K562 (cell line): Measurements from ENCODE around the gene CRABP2. TPM values are rescaled to one million over a fixed set of nuclear protein-coding genes. Genes with fewer than 3 reads are reported as not detected.

Experiments
- BHLHE40 ChIP-seq: IDR thresholded peaks from 2 replicates; pipeline ENCODE4 v1.6.1; 2011; ENCODE audit warnings: low read length, improper control_type of control experiment
- BRCA1 ChIP-seq, 2 experiments: fragments of 450-650 bp in 1 of 2; sonication (generic) in 1 of 2; formaldehyde crosslinking in 1 of 2; IDR thresholded peaks; 2 replicates each; pipeline versions ENCODE4 v1.5.0 to v1.6.1; 2017 to 2020; ENCODE audit warnings: mild to moderate bottlenecking in 1 of 2, missing genetic modification reagents in 1 of 2
- CHD4 ChIP-seq: fragments of 200-600 bp; sonication (generic); IDR thresholded peaks from 3 replicates; pipeline ENCODE4 v1.6.1; 2012; ENCODE audit warnings: low read depth, mild to moderate bottlenecking, mixed read lengths, low read length, inconsistent platforms; ENCODE audit not compliant: insufficient read depth, insufficient replicate concordance, poor library complexity, severe bottlenecking
- COPS2 ChIP-seq: fragments of 450-650 bp; conservative IDR thresholded peaks from 2 replicates; pipeline ENCODE4 v1.6.1; 2016; ENCODE audit warnings: mild to moderate bottlenecking, moderate library complexity
- ETV6 ChIP-seq, 3 experiments: fragments of 150-350 bp in 1 of 3; sonication (generic) in 1 of 3; formaldehyde crosslinking in 1 of 3; IDR thresholded peaks; 2 replicates each; pipeline versions ENCODE4 v1.6.1 to v1.8.0; 2014 to 2022; ENCODE audit warnings: borderline replicate concordance in 2 of 3, low read depth in 2 of 3, antibody characterized with exemption in 1 of 3, low read length in 1 of 3, mild to moderate bottlenecking in 1 of 3, missing genetic modification reagents in 1 of 3
- GABPA ChIP-seq: fragments of 200-800 bp; sonication (Bioruptor generic); conservative IDR thresholded peaks from 2 replicates; pipeline ENCODE4 v1.6.1; 2016; ENCODE audit warnings: low read depth, missing genetic modification characterization, missing compliant biosample characterization
- KAT2B ChIP-seq: IDR thresholded peaks from one replicate; pipeline ENCODE4 v1.6.1; 2012; ENCODE audit warnings: low read depth, mild to moderate bottlenecking, control low read depth, inconsistent platforms, low read length, moderate library complexity
- PTBP1 ChIP-seq: fragments of 200-400 bp; formaldehyde crosslinking; IDR thresholded peaks from 2 replicates; pipeline ENCODE4 v1.6.1; 2017; ENCODE audit warnings: low read depth, low read length
- RBM25 ChIP-seq: fragments of 200-400 bp; formaldehyde crosslinking; IDR thresholded peaks from 2 replicates; pipeline ENCODE4 v1.6.1; 2018; ENCODE audit warnings: low read length, low read depth, moderate library complexity; ENCODE audit not compliant: severe bottlenecking
- RCOR1 ChIP-seq, 2 experiments: IDR thresholded peaks; 2 replicates each; pipeline ENCODE4 v1.6.1; 2012; ENCODE audit warnings: low read depth in 2 of 2, low read length in 2 of 2, borderline replicate concordance in 1 of 2, improper control_type of control experiment in 1 of 2
- RUNX1 ChIP-seq: sonication (generic); IDR thresholded peaks from 2 replicates; pipeline ENCODE4 v1.6.1; 2016; ENCODE audit warnings: antibody characterized with exemption, low read depth
- SFPQ ChIP-seq: fragments of 200-400 bp; formaldehyde crosslinking; IDR thresholded peaks from 2 replicates; pipeline ENCODE4 v1.6.1; 2017; ENCODE audit warnings: mild to moderate bottlenecking, low read depth, low read length, moderate library complexity
- U2AF2 ChIP-seq: fragments of 200-400 bp; formaldehyde crosslinking; optimal IDR thresholded peaks from 2 replicates; pipeline ENCODE3; 2017; ENCODE audit warnings: low read depth, mild to moderate bottlenecking, low read length
- ZNF124 ChIP-seq: sonication (generic); formaldehyde crosslinking; IDR thresholded peaks from 2 replicates; pipeline ENCODE4 v1.8.1; 2022; ENCODE audit warnings: missing genetic modification reagents
- ZNF586 ChIP-seq: fragments of 450-650 bp; formaldehyde crosslinking; conservative IDR thresholded peaks from 2 replicates; pipeline ENCODE4 v1.4.0; 2020; ENCODE audit warnings: mild to moderate bottlenecking, moderate library complexity
- ZNF717 ChIP-seq: fragments of 250-450 bp; sonication (Bioruptor Pico); IDR thresholded peaks from 2 replicates; pipeline ENCODE4 v1.5.0; 2021
- ZNF766 ChIP-seq: fragments of 200-800 bp; sonication (Bioruptor generic); conservative IDR thresholded peaks from 2 replicates; pipeline ENCODE4 v1.6.1; 2016; ENCODE audit warnings: missing genetic modification characterization, missing compliant biosample characterization
- polyA plus RNA-seq, 8 experiments: library from polyadenylated mRNA; depleted of rRNA in 4 of 8; stranded (reverse) in 5 of 8; unstranded in 3 of 8; fragments of >200 nt; fragmentation: Nextera tagmentation in 2 of 8; fragmentation: Illumina TruSeq in 1 of 8; extraction: Ambion mirVana in 2 of 8; extraction: Trizol in 1 of 8; gene quantifications; 2 replicates each; pipeline versions ENCODE4 v1.2.1 to v1.2.3, GENCODE V29; 2011 to 2014; ENCODE audit warnings: inconsistent platforms in 1 of 8, missing spikeins in 1 of 8
- total RNA-seq, 7 experiments: library from RNA; depleted of rRNA in 6 of 7; stranded (reverse); fragments of >200 nt in 6 of 7; fragmentation: Illumina TruSeq in 2 of 7; extraction: Trizol in 2 of 7; gene quantifications; 2 replicates each; pipeline versions ENCODE4 v1.2.1 to v1.2.3, GENCODE V29; 2011 to 2021; ENCODE audit warnings: low replicate concordance in 1 of 7
- TF ChIP-seq, protein P1 (sequence below): sonication (generic); formaldehyde crosslinking; IDR thresholded peaks from 2 replicates; pipeline ENCODE4 v1.8.0; 2022; ENCODE audit warnings: mild to moderate bottlenecking, missing genetic modification reagents
- TF ChIP-seq, protein P2 (sequence below): fragments of 250-450 bp; sonication (Bioruptor Pico); IDR thresholded peaks from 2 replicates; pipeline ENCODE4 v1.4.0; 2020; ENCODE audit warnings: borderline replicate concordance

CRABP2 gene
- total and polyA plus RNA-seq, 9 of the 15 experiments (the other 6 are each of a cell fraction or from before 2014, with no cell fraction given), result 0.30 to 2.5 (median 0.82) TPM

DNA sequence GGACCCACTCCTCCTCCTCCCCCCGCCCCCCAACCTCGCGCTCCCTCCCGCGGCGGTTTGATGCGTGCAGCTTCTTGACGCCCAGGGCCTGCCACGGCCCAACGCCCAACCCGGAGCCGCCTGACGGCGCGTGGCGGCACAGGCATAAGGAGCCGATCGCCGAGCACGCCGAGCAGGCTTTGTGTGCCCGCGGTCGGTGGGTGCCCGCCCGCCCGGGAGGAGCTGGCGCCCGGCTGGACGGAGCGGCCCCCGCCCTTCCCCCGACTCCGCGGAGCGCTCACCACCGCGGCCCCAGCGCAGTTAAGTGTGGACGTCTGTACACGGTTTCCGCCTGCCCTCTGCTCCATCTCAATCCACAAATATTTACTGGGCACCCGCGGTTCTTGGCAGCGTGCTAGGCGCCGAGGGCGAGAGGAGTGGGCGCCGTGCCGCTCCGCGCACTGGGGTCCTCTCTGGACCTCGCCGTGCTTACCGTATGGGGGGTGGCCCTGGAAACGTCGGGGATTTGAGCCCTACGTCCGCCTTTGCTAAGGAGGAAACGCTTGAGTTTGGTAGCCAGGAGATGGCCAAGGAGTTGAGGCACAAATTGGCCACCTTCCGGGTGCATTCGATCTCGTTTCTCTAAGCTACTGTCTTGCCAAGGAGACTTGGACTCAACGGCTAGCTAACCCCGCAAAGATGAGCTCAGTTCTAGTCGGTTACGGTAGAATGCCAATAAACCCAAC lies 46.5 kb upstream of the CRABP2 start (continued):
- TF ChIP-seq, protein P1, sequence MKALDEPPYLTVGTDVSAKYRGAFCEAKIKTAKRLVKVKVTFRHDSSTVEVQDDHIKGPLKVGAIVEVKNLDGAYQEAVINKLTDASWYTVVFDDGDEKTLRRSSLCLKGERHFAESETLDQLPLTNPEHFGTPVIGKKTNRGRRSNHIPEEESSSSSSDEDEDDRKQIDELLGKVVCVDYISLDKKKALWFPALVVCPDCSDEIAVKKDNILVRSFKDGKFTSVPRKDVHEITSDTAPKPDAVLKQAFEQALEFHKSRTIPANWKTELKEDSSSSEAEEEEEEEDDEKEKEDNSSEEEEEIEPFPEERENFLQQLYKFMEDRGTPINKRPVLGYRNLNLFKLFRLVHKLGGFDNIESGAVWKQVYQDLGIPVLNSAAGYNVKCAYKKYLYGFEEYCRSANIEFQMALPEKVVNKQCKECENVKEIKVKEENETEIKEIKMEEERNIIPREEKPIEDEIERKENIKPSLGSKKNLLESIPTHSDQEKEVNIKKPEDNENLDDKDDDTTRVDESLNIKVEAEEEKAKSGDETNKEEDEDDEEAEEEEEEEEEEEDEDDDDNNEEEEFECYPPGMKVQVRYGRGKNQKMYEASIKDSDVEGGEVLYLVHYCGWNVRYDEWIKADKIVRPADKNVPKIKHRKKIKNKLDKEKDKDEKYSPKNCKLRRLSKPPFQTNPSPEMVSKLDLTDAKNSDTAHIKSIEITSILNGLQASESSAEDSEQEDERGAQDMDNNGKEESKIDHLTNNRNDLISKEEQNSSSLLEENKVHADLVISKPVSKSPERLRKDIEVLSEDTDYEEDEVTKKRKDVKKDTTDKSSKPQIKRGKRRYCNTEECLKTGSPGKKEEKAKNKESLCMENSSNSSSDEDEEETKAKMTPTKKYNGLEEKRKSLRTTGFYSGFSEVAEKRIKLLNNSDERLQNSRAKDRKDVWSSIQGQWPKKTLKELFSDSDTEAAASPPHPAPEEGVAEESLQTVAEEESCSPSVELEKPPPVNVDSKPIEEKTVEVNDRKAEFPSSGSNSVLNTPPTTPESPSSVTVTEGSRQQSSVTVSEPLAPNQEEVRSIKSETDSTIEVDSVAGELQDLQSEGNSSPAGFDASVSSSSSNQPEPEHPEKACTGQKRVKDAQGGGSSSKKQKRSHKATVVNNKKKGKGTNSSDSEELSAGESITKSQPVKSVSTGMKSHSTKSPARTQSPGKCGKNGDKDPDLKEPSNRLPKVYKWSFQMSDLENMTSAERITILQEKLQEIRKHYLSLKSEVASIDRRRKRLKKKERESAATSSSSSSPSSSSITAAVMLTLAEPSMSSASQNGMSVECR (CRISPR knock-in tag), result peak; percentile 83
- peak; percentile 84 for TF ChIP-seq BHLHE40
- no peak for TF ChIP-seq PTBP1
- TF ChIP-seq ZNF124 (CRISPR knock-in tag), result no peak
- TF ChIP-seq SFPQ, result no peak
- no peak for TF ChIP-seq ZNF586 (CRISPR knock-in tag)
- TF ChIP-seq CHD4, result no peak
- TF ChIP-seq, protein P2, sequence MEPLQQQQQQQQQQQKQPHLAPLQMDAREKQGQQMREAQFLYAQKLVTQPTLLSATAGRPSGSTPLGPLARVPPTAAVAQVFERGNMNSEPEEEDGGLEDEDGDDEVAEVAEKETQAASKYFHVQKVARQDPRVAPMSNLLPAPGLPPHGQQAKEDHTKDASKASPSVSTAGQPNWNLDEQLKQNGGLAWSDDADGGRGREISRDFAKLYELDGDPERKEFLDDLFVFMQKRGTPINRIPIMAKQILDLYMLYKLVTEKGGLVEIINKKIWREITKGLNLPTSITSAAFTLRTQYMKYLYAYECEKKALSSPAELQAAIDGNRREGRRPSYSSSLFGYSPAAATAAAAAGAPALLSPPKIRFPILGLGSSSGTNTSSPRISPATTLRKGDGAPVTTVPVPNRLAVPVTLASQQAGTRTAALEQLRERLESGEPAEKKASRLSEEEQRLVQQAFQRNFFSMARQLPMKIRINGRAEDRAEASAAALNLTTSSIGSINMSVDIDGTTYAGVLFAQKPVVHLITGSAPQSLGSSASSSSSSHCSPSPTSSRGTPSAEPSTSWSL (CRISPR knock-in tag), result no peak
- TF ChIP-seq GABPA (tag), result 0 out of 2 replicates have a peak, but pooled peaks have one; percentile 15
- no peak for TF ChIP-seq U2AF2
- TF ChIP-seq ZNF717 (CRISPR knock-in tag), result no peak
- TF ChIP-seq ZNF766, result no peak
- TF ChIP-seq BRCA1 (IDR thresholded peaks at IDR 0.05), result no peak
- no peak for TF ChIP-seq BRCA1 (CRISPR knock-in tag; IDR thresholded peaks at IDR 0.05)
- peak in 1 of 2 experiments; percentile 70; a peak in 2 of 4 replicates for TF ChIP-seq RCOR1 (IDR thresholded peaks at IDR 0.05; ENCODE audit: borderline replicate concordance in 1 of 2, low read depth in 2 of 2, low read length in 2 of 2)
- TF ChIP-seq COPS2, result no peak
- TF ChIP-seq ETV6 (IDR thresholded peaks at IDR 0.05; ENCODE audit: borderline replicate concordance in 1 of 2, low read depth in 2 of 2, low read length in 1 of 2), result no peak
- no peak for TF ChIP-seq ETV6 (CRISPR knock-in tag; IDR thresholded peaks at IDR 0.05; ENCODE audit: borderline replicate concordance)
- TF ChIP-seq KAT2B, result no peak
- TF ChIP-seq RBM25, result peak; percentile 83
- TF ChIP-seq RUNX1, result no peak
